ENCODE data around the gene NEU2.

NEU2 gene

GRCh38 chr2:233023761-233024410 is 8.6 kb upstream of the NEU2 start:
- H4K8ac ChIP-seq (ENCODE audit: low read depth, low read length): no peak overlapping the region
- no peak overlapping the region for H3K18ac ChIP-seq (ENCODE audit: low read length)
- no CpG with 5 or more reads among the region's 14 CpGs for WGBS (ENCODE audit: extremely low coverage, insufficient coverage, low lambda C conversion rate)
- H2BK120ac ChIP-seq (ENCODE audit: low read depth, low read length): no peak overlapping the region
- H3K27me3 ChIP-seq (ENCODE audit: insufficient read depth, low read length, poor library complexity): no peaks in the 10 kb centered on the region
- H4K5ac ChIP-seq (ENCODE audit: low read length): no peak overlapping the region
- H3K79me1 ChIP-seq (ENCODE audit: low read length): no peaks in the 10 kb centered on the region
- DNase-seq: no peak
- H3K4ac ChIP-seq (ENCODE audit: low read depth, low read length): no peak overlapping the region
- no peak overlapping the region for H2BK15ac ChIP-seq (replicated peaks; ENCODE audit: low read depth)
- H3K79me2 ChIP-seq (ENCODE audit: control insufficient read depth, insufficient read depth, low read length): no peaks in the 10 kb centered on the region
- no peak overlapping the region for H3K56ac ChIP-seq (ENCODE audit: low read length)
- no peaks in the 10 kb centered on the region for H3K36me3 ChIP-seq (ENCODE audit: control insufficient read depth, insufficient read depth, low read length)
- H3K27ac ChIP-seq (ENCODE audit: low read depth, low read length): no peak overlapping the region
- no peak overlapping the region for H3K4me3 ChIP-seq (ENCODE audit: low read length)
- no peak overlapping the region for H2AK5ac ChIP-seq (ENCODE audit: low read length)
- no peak overlapping the region for H2BK5ac ChIP-seq (ENCODE audit: low read length)
- no peak overlapping the region for H3K9ac ChIP-seq (ENCODE audit: low read length)
- peaks cover 3% of the 10 kb centered on the region for H3K4me1 ChIP-seq (ENCODE audit: control insufficient read depth, low read depth, low read length)
- H3K4me2 ChIP-seq (ENCODE audit: low read length): no peak overlapping the region
- no peak overlapping the region for H3K23ac ChIP-seq (ENCODE audit: low read length)

GRCh38 chr2:233025706-233026105 is 6.8 kb upstream of the NEU2 start:
- Histone ChIP-seq H3K23ac (ENCODE audit: low read length) (no peak overlapping the region), H3K9ac (ENCODE audit: low read length) (no peak overlapping the region), H3K18ac (ENCODE audit: low read length) (no peak overlapping the region), H4K5ac (ENCODE audit: low read length) (no peak overlapping the region), H3K4me1 (ENCODE audit: control insufficient read depth, low read depth, low read length) (peaks cover 3% of the 10 kb centered on the region), H3K4me2 (ENCODE audit: low read length) (no peak overlapping the region), H2AK5ac (ENCODE audit: low read length) (no peak overlapping the region), H3K4me3 (ENCODE audit: low read length) (no peak overlapping the region), H2BK5ac (ENCODE audit: low read length) (no peak overlapping the region), H3K27me3 (ENCODE audit: insufficient read depth, low read length, poor library complexity) (no peaks in the 10 kb centered on the region), H2BK15ac (replicated peaks; ENCODE audit: low read depth) (no peak overlapping the region), H3K79me2 (ENCODE audit: control insufficient read depth, insufficient read depth, low read length) (no peaks in the 10 kb centered on the region), H3K36me3 (ENCODE audit: control insufficient read depth, insufficient read depth, low read length) (no peaks in the 10 kb centered on the region), H3K27ac (ENCODE audit: low read depth, low read length) (peak overlapping the region; percentile 48), H4K8ac (ENCODE audit: low read depth, low read length) (no peak overlapping the region), H3K79me1 (ENCODE audit: low read length) (no peaks in the 10 kb centered on the region), H3K56ac (ENCODE audit: low read length) (no peak overlapping the region), H2BK120ac (ENCODE audit: low read depth, low read length) (no peak overlapping the region), H3K4ac (ENCODE audit: low read depth, low read length) (no peak overlapping the region)
- WGBS (ENCODE audit: extremely low coverage, insufficient coverage, low lambda C conversion rate): no CpG with 5 or more reads among the region's 7 CpGs
- peak; percentile 60 for DNase-seq

DNA sequence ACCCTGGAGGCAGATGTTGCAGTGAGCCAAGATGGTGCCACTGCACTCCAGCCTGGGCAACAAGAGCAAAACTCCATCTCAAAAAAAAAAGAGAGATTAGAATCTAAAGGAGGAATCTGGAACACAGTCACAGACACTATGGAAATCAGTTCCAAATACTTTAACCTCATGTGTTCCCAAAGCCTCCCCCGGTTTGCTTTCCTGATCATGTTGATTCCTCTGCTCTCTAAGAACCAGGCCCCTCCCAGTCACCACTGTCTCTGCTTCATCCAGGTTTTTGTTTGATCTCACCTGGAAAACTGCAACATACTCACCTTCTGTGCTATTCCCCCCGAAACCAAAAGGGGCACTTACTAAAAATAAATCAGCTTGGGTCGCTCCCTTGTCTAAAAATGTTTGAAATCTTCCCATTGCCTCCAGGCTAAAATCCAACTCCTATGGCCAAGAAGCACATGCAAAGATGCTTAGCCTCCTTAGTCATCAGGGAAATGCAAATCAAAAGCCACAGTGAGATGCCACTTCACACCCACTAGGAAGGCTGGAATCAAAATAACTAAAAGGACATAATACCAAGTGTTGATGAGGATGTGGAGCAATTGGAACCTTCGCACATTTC is 6.2 kb upstream of the NEU2 start:
- H3K36me3 ChIP-seq (ENCODE audit: control insufficient read depth, insufficient read depth, low read length): no peaks in the 10 kb centered on the region
- no CpG with 5 or more reads among the region's 4 CpGs for WGBS (ENCODE audit: extremely low coverage, insufficient coverage, low lambda C conversion rate)
- peak overlapping the region; percentile 67 for H3K27ac ChIP-seq (ENCODE audit: low read depth, low read length)
- DNase-seq: peak; percentile 87
- H3K79me1 ChIP-seq (ENCODE audit: low read length): no peaks in the 10 kb centered on the region
- no peak overlapping the region for H3K9ac ChIP-seq (ENCODE audit: low read length)
- no peak overlapping the region for H2BK5ac ChIP-seq (ENCODE audit: low read length)
- no peak overlapping the region for H3K23ac ChIP-seq (ENCODE audit: low read length)
- H2BK120ac ChIP-seq (ENCODE audit: low read depth, low read length): no peak overlapping the region
- H4K5ac ChIP-seq (ENCODE audit: low read length): no peak overlapping the region
- H3K79me2 ChIP-seq (ENCODE audit: control insufficient read depth, insufficient read depth, low read length): no peaks in the 10 kb centered on the region
- H2BK15ac ChIP-seq (replicated peaks; ENCODE audit: low read depth): no peak overlapping the region
- H2AK5ac ChIP-seq (ENCODE audit: low read length): no peak overlapping the region
- no peak overlapping the region for H3K4me3 ChIP-seq (ENCODE audit: low read length)
- H3K18ac ChIP-seq (ENCODE audit: low read length): peak overlapping the region; percentile 23
- no peak overlapping the region for H3K4me2 ChIP-seq (ENCODE audit: low read length)
- no peak overlapping the region for H4K8ac ChIP-seq (ENCODE audit: low read depth, low read length)
- H3K56ac ChIP-seq (ENCODE audit: low read length): no peak overlapping the region
- peaks cover 3% of the 10 kb centered on the region for H3K4me1 ChIP-seq (ENCODE audit: control insufficient read depth, low read depth, low read length)
- no peaks in the 10 kb centered on the region for H3K27me3 ChIP-seq (ENCODE audit: insufficient read depth, low read length, poor library complexity)
- no peak overlapping the region for H3K4ac ChIP-seq (ENCODE audit: low read depth, low read length)

DNA sequence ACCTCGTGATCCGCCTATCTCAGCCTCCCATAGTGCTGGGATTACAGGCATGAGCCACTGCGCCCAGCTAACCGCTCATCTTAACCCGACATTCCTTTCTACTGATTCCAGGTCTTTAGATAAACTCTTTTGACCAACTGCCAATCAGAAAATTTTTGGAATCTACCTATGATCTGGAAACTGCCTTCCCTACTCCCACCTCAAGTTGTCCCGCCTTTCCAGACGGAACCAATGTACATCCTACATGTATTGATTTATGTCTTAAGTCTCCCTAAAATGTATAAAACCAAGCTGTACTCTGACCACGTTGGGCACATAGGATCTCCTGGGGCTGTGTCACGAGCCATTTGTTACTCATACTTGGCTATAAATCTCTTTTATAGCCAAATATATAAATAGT is 3.2 kb upstream of the NEU2 start:
- H3K27me3 ChIP-seq (ENCODE audit: insufficient read depth, low read length, poor library complexity): no peaks in the 10 kb centered on the region
- H3K79me2 ChIP-seq (ENCODE audit: control insufficient read depth, insufficient read depth, low read length): no peaks in the 10 kb centered on the region
- H3K4ac ChIP-seq (ENCODE audit: low read depth, low read length): no peak overlapping the region
- H3K79me1 ChIP-seq (ENCODE audit: low read length): no peaks in the 10 kb centered on the region
- no peak overlapping the region for H2BK5ac ChIP-seq (ENCODE audit: low read length)
- H3K4me3 ChIP-seq (ENCODE audit: low read length): no peak overlapping the region
- no peak overlapping the region for H3K4me2 ChIP-seq (ENCODE audit: low read length)
- no peak overlapping the region for H3K23ac ChIP-seq (ENCODE audit: low read length)
- no peak overlapping the region for H3K18ac ChIP-seq (ENCODE audit: low read length)
- no peak overlapping the region for H4K8ac ChIP-seq (ENCODE audit: low read depth, low read length)
- no peaks in the 10 kb centered on the region for H3K36me3 ChIP-seq (ENCODE audit: control insufficient read depth, insufficient read depth, low read length)
- no peak overlapping the region for H3K27ac ChIP-seq (ENCODE audit: low read depth, low read length)
- no peak overlapping the region for H2BK15ac ChIP-seq (replicated peaks; ENCODE audit: low read depth)
- peaks cover 3% of the 10 kb centered on the region for H3K4me1 ChIP-seq (ENCODE audit: control insufficient read depth, low read depth, low read length)
- no peak overlapping the region for H3K9ac ChIP-seq (ENCODE audit: low read length)
- no peak overlapping the region for H2AK5ac ChIP-seq (ENCODE audit: low read length)
- no peak overlapping the region for H4K5ac ChIP-seq (ENCODE audit: low read length)
- DNase-seq: no peak
- no CpG with 5 or more reads among the region's 9 CpGs for WGBS (ENCODE audit: extremely low coverage, insufficient coverage, low lambda C conversion rate)
- H3K56ac ChIP-seq (ENCODE audit: low read length): no peak overlapping the region
- H2BK120ac ChIP-seq (ENCODE audit: low read depth, low read length): no peak overlapping the region

- no peak overlapping the region for H4K8ac ChIP-seq (ENCODE audit: low read depth, low read length)
- H3K27me3 ChIP-seq (ENCODE audit: insufficient read depth, low read length, poor library complexity): no peaks in the 10 kb centered on the region
- H3K4ac ChIP-seq (ENCODE audit: low read depth, low read length): no peak overlapping the region
- H3K27ac ChIP-seq (ENCODE audit: low read depth, low read length): no peak overlapping the region
- no peak overlapping the region for H3K18ac ChIP-seq (ENCODE audit: low read length)
- H3K23ac ChIP-seq (ENCODE audit: low read length): no peak overlapping the region
- no peaks in the 10 kb centered on the region for H3K79me2 ChIP-seq (ENCODE audit: control insufficient read depth, insufficient read depth, low read length)
- H3K56ac ChIP-seq (ENCODE audit: low read length): peak overlapping the region; percentile 42
- no peak overlapping the region for H2AK5ac ChIP-seq (ENCODE audit: low read length)
- H2BK15ac ChIP-seq (replicated peaks; ENCODE audit: low read depth): no peak overlapping the region
- no peaks in the 10 kb centered on the region for H3K79me1 ChIP-seq (ENCODE audit: low read length)
- no peak overlapping the region for H3K9ac ChIP-seq (ENCODE audit: low read length)
- no peak overlapping the region for H2BK5ac ChIP-seq (ENCODE audit: low read length)
- H3K4me3 ChIP-seq (ENCODE audit: low read length): no peak overlapping the region
- no peak overlapping the region for H3K4me2 ChIP-seq (ENCODE audit: low read length)
- no peak for DNase-seq
- WGBS (ENCODE audit: extremely low coverage, insufficient coverage, low lambda C conversion rate): no CpG with 5 or more reads among the region's 27 CpGs
- no peak overlapping the region for H2BK120ac ChIP-seq (ENCODE audit: low read depth, low read length)
- H3K4me1 ChIP-seq (ENCODE audit: control insufficient read depth, low read depth, low read length): no peaks in the 10 kb centered on the region
- H3K36me3 ChIP-seq (ENCODE audit: control insufficient read depth, insufficient read depth, low read length): no peaks in the 10 kb centered on the region
- H4K5ac ChIP-seq (ENCODE audit: low read length): no peak overlapping the region
Observed at GRCh38 chr2:233031556-233032500, 644 bp upstream of the NEU2 start.

Measured in mesendoderm (in vitro differentiated cells).